ENCODE measurements around the gene MYO3A. TPM values are rescaled to one million over a fixed set of nuclear protein-coding genes. Genes with fewer than 3 reads are reported as not detected.
"Not testable (repeated sequence)": the region's sequence is repeated elsewhere in the genome, so short reads cannot be mapped to it uniquely, and the experiment has no call there.

Gene MYO3A
- total RNA-seq, 1 donor from 2014 or later, result not detected

GRCh38 chr10:26015092-26015491, 81.1 kb downstream of the MYO3A start:
- intact Hi-C loops (cut with micrococcal nuclease), result no loop called here
- H3K27me3 Mint-ChIP-seq, result no peaks in the 10 kb centered on the region
- no peaks in the 10 kb centered on the region for H3K36me3 Mint-ChIP-seq (ENCODE audit: low read depth)

GRCh38 chr10:26022831-26023230, 88.8 kb downstream of the MYO3A start:
- no peaks in the 10 kb centered on the region for H3K27me3 Mint-ChIP-seq
- intact Hi-C loops (cut with micrococcal nuclease), result no loop called here
- DNase-seq, result no peak

More at GRCh38 chr10:26015092-26015491, 81.1 kb downstream of the MYO3A start:
- Mint-ChIP-seq H3K4me1 (no peaks in the 10 kb centered on the region), H3K27ac (no peak overlapping the region), H3K9me3 (no peaks in the 10 kb centered on the region), H3K4me3 (no peak overlapping the region)
- no peak for DNase-seq

DNA sequence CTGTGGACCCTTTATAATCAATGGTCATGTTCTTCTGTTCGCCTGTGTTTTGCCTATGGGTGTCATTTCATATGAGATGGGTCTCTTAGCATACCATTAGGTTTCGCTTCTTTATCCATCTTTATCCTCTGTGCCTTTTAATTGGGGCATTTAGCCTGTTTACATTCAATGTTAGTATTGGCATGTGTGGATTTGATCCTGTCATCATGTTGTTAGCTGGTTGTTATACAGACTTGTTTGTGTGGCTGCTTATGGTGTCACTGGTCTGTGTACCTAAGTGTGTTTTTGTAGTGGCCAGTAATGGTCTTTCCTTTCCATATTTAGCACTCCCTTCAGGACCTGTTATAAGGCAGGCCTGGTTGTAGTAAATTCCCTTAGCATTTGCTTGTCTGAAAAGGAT, 90.3 kb downstream of the MYO3A start:
- no peak overlapping the region for H3K27ac Mint-ChIP-seq
- H3K9me3 Mint-ChIP-seq, result no peaks in the 10 kb centered on the region
- intact Hi-C loops (cut with micrococcal nuclease), result no loop called here
- no peaks in the 10 kb centered on the region for H3K27me3 Mint-ChIP-seq
- H3K4me1 Mint-ChIP-seq, result no peaks in the 10 kb centered on the region
- no peaks in the 10 kb centered on the region for H3K36me3 Mint-ChIP-seq (ENCODE audit: low read depth)
- H3K4me3 Mint-ChIP-seq, result no peak overlapping the region
- DNase-seq, result no peak

More at GRCh38 chr10:26022831-26023230, 88.8 kb downstream of the MYO3A start:
- no peak overlapping the region for H3K4me3 Mint-ChIP-seq
- H3K9me3 Mint-ChIP-seq, result no peaks in the 10 kb centered on the region
- H3K4me1 Mint-ChIP-seq, result no peaks in the 10 kb centered on the region
- H3K36me3 Mint-ChIP-seq (ENCODE audit: low read depth), result no peaks in the 10 kb centered on the region
- no peak overlapping the region for H3K27ac Mint-ChIP-seq

- Mint-ChIP-seq H3K4me1 (no peaks in the 10 kb centered on the region), H3K4me3 (no peak overlapping the region), H3K27me3 (no peaks in the 10 kb centered on the region), H3K9me3 (no peaks in the 10 kb centered on the region), H3K27ac (no peak overlapping the region), H3K36me3 (ENCODE audit: low read depth) (no peaks in the 10 kb centered on the region)
- intact Hi-C loops (cut with micrococcal nuclease), result no loop called here
- DNase-seq, result no peak
Measured at GRCh38 chr10:26025523-26025922, 91.5 kb downstream of the MYO3A start.

DNA sequence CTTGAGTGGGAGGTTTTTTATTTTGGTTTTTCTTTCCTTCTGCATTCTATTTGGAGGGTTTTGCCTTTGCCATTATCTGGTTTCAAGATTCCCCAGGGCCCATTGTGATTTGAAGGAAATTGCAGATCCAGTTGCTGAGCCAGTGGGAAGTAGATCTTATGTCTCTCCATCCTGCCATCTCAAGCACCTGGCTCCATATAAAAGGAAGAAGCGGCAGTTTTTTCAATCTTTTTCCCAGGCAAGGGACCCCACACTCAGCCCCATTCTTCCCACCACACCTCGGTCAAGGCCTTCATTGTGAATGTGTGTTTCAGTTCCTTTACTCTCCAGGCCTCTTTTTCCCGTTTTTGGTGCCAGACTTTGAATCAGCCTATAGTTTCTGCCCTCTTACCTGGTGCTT, 95.8 kb downstream of the MYO3A start:
- Mint-ChIP-seq H3K4me1 (no peaks in the 10 kb centered on the region), H3K4me3 (no peak overlapping the region), H3K9me3 (no peaks in the 10 kb centered on the region), H3K27me3 (no peaks in the 10 kb centered on the region), H3K36me3 (ENCODE audit: low read depth) (no peaks in the 10 kb centered on the region), H3K27ac (no peak overlapping the region)
- DNase-seq, result no peak
- intact Hi-C loops (cut with micrococcal nuclease), result no loop called here

- H3K27me3 Mint-ChIP-seq, result no peaks in the 10 kb centered on the region
- H3K4me1 Mint-ChIP-seq, result no peaks in the 10 kb centered on the region
- no peak overlapping the region for H3K4me3 Mint-ChIP-seq
- no peak for DNase-seq
- no peaks in the 10 kb centered on the region for H3K36me3 Mint-ChIP-seq (ENCODE audit: low read depth)
- intact Hi-C loops (cut with micrococcal nuclease), result no loop called here
- H3K27ac Mint-ChIP-seq, result no peak overlapping the region
- no peaks in the 10 kb centered on the region for H3K9me3 Mint-ChIP-seq
Measured at GRCh38 chr10:26031300-26031699, 97.3 kb downstream of the MYO3A start.

- Mint-ChIP-seq H3K36me3 (ENCODE audit: low read depth) (no peaks in the 10 kb centered on the region), H3K4me1 (no peaks in the 10 kb centered on the region), H3K9me3 (peaks cover 5% of the 10 kb centered on the region), H3K27ac (no peak overlapping the region), H3K4me3 (no peak overlapping the region), H3K27me3 (no peaks in the 10 kb centered on the region)
- DNase-seq, result no peak
- intact Hi-C loops (cut with micrococcal nuclease), result no loop called here
Measured at GRCh38 chr10:26043469-26043868, 109.4 kb downstream of the MYO3A start.

DNA sequence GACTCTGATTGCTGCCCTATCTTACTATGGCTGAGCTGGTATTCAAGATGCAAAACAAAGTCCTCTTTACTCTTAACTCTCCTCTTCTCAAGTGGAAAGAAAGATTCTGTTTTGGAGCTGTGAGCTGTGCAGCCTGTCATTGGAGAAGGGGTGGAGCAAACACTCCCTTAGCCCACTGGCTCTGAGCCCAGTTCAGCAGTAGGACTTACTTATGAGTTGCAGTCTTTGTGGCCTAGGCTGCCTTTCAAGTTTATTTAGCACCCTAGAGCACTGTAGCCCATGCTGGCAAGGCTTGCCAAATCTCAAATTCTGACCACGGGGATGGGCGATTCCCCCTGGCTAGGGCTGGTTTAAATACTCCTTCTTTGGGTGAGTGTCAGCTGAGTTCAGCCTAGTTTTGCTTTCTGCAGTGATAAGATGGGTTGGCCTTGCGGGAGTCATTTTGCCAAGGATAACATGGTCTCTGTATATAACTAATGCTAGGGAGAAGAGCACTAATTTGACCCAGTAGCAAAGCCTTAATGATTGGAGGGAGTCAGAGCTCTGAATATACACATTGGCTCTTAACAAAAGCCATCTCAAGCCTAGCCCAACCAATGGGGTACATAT, 110.2 kb downstream of the MYO3A start:
- Mint-ChIP-seq H3K27ac (no peak overlapping the region), H3K36me3 (ENCODE audit: low read depth) (no peaks in the 10 kb centered on the region), H3K4me3 (no peak overlapping the region), H3K4me1 (no peaks in the 10 kb centered on the region), H3K27me3 (no peaks in the 10 kb centered on the region), H3K9me3 (peaks cover 4% of the 10 kb centered on the region)
- no peak for DNase-seq
- intact Hi-C loops (cut with micrococcal nuclease), result no loop called here

DNA sequence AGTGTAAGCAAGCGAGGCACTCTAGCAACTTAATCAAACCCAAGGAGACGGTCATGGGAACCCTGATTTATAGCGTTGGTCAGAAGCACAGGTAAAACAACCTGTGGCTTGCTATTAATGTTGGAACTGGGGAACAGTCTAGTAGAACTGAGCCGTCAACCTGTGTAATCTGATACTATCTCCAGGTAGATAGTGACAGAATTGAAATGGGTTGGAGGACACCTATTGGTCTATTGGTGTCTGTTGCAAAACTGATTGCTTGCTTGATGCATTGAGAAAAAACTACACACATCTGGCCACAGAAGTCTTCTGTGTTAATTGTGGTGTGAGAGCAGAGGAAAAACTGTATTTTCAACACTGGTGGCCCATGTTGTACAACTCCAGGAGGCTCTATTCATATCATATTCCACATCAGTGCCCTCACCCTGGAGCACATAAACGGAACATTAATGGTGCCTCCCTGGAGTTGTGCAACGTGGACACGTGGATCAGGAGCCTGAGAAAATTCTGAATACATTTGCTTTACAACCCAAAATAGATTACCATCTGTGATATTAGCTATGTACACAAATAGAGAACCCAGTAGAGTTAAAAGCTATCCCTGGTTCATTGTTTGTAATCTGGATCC, 112.2 kb downstream of the MYO3A start:
- intact Hi-C loops (cut with micrococcal nuclease), result no loop called here
- no peaks in the 10 kb centered on the region for H3K36me3 Mint-ChIP-seq (ENCODE audit: low read depth)
- no peak for DNase-seq
- H3K4me1 Mint-ChIP-seq, result no peaks in the 10 kb centered on the region
- no peaks in the 10 kb centered on the region for H3K27me3 Mint-ChIP-seq
- H3K27ac Mint-ChIP-seq, result no peak overlapping the region
- no peak overlapping the region for H3K4me3 Mint-ChIP-seq
- peaks cover 4% of the 10 kb centered on the region for H3K9me3 Mint-ChIP-seq

- H3K36me3 Mint-ChIP-seq (ENCODE audit: low read depth), result no peaks in the 10 kb centered on the region
- H3K27me3 Mint-ChIP-seq, result no peaks in the 10 kb centered on the region
- H3K4me3 Mint-ChIP-seq, result no peak overlapping the region
- H3K4me1 Mint-ChIP-seq, result no peaks in the 10 kb centered on the region
- intact Hi-C loops (cut with micrococcal nuclease), result no loop called here
- DNase-seq, result no peak
- no peak overlapping the region for H3K27ac Mint-ChIP-seq
- no peaks in the 10 kb centered on the region for H3K9me3 Mint-ChIP-seq
Measured at GRCh38 chr10:26048756-26049155, 114.7 kb downstream of the MYO3A start.

- intact Hi-C loops (cut with micrococcal nuclease), result no loop called here
- H3K36me3 Mint-ChIP-seq (ENCODE audit: low read depth), result no peaks in the 10 kb centered on the region
- no peaks in the 10 kb centered on the region for H3K27me3 Mint-ChIP-seq
- H3K9me3 Mint-ChIP-seq, result peaks cover 6% of the 10 kb centered on the region
- no peak for DNase-seq
- no peak overlapping the region for H3K27ac Mint-ChIP-seq
- no peak overlapping the region for H3K4me3 Mint-ChIP-seq
- H3K4me1 Mint-ChIP-seq, result no peaks in the 10 kb centered on the region
Measured at GRCh38 chr10:26052326-26052725, 118.3 kb downstream of the MYO3A start.

DNA sequence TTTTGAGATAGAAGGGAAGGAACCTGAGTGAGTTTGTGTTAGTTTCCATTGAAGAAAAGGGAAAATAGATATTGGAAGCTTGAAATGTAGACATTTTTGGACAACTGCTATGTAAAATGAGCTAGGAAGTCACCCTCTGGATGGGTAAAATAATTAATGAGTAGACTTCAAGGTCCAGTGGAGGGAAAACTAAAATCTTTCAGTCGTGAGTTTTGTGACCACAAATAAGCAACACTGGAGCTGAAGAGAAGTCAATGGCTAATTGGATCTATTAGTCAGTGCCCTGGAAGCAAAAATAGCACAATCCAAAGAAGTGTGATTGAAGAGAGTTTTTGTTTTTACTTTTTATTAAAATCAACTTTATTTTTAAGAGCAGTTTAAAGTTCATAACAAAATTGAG, 123.4 kb downstream of the MYO3A start:
- Mint-ChIP-seq H3K36me3 (ENCODE audit: low read depth) (no peaks in the 10 kb centered on the region), H3K9me3 (peaks cover 6% of the 10 kb centered on the region), H3K4me3 (no peak overlapping the region), H3K27me3 (no peaks in the 10 kb centered on the region), H3K4me1 (no peaks in the 10 kb centered on the region), H3K27ac (no peak overlapping the region)
- intact Hi-C loops (cut with micrococcal nuclease), result no loop called here
- DNase-seq, result no peak

DNA sequence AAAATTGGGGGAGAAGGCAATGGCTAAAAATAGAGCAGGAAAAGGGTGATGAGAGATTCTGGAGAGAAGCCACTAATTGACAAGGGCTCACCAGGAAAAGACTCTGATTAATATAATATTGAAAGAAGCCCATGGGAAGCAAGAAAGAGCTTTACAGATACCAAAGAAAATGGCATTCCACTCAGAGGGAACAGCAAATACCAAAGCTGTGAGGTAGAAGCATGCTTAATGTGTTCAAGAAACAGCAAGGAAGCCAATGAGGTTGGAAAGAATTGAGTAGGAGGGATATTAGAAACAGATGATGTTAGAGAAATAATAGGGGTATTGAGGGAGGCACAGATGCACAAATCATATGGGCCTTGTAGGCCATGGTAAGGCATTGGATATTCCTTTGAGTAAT, 130.1 kb downstream of the MYO3A start:
- H3K36me3 Mint-ChIP-seq (ENCODE audit: low read depth), result no peaks in the 10 kb centered on the region
- no peak overlapping the region for H3K27ac Mint-ChIP-seq
- intact Hi-C loops (cut with micrococcal nuclease), result no loop called here
- peaks cover 3% of the 10 kb centered on the region for H3K27me3 Mint-ChIP-seq
- no peaks in the 10 kb centered on the region for H3K9me3 Mint-ChIP-seq
- no peak for DNase-seq
- H3K4me1 Mint-ChIP-seq, result no peaks in the 10 kb centered on the region
- no peak overlapping the region for H3K4me3 Mint-ChIP-seq

DNA sequence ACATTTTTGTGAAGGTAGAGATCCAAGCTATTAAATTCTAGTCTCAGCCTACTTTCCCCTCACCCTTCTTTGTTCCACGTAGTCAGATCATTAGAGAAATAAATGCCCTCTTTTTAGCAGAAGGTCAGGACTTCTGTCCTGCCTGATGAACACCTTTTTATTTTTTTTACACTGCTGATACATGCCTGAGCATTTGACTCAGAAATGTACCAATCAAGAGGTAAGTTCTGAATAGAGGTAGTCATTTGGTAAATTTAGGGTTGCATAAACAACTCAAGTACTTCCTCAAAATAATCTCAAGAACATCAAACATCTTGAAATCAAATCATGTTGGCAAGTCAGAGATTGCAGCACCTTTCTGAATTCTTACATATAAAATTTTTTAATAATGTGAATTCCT, 133.7 kb downstream of the MYO3A start:
- Mint-ChIP-seq H3K36me3 (ENCODE audit: low read depth) (no peaks in the 10 kb centered on the region), H3K4me3 (no peak overlapping the region), H3K27ac (no peak overlapping the region), H3K9me3 (no peaks in the 10 kb centered on the region), H3K4me1 (no peaks in the 10 kb centered on the region), H3K27me3 (peaks cover 3% of the 10 kb centered on the region)
- intact Hi-C loops (cut with micrococcal nuclease), result no loop called here
- no peak for DNase-seq

GRCh38 chr10:26080971-26081370, 146.9 kb downstream of the MYO3A start:
- H3K27me3 Mint-ChIP-seq; DNase-seq; H3K4me1 Mint-ChIP-seq; H3K36me3 Mint-ChIP-seq (ENCODE audit: low read depth); H3K4me3 Mint-ChIP-seq; intact Hi-C loops (cut with micrococcal nuclease); H3K27ac Mint-ChIP-seq; H3K9me3 Mint-ChIP-seq: not testable (repeated sequence)
